H7 (cell line): Measurements from ENCODE around the gene MTHFD1L. TPM values are rescaled to one million over a fixed set of nuclear protein-coding genes. Genes with fewer than 3 reads are reported as not detected.

ENCODE experiments used
- DNase-seq: peaks from one replicate; pipeline ENCODE4 v3.0.0; 2012
- H3K27me3 ChIP-seq: 2 replicates; pipeline ENCODE4 v1.6.0; 2011; ENCODE audit warnings: mild to moderate bottlenecking, low read length; ENCODE audit not compliant: control insufficient read depth, insufficient read depth
- H3K36me3 ChIP-seq: replicated peaks from 2 replicates; pipeline ENCODE4 v1.5.1; 2011; ENCODE audit warnings: low read length; ENCODE audit not compliant: control insufficient read depth, insufficient read depth
- H3K4me3 ChIP-seq: 2 replicates; pipeline ENCODE4 v1.5.1; 2011; ENCODE audit warnings: low read depth, mild to moderate bottlenecking, control low read depth, low read length, moderate library complexity; ENCODE audit not compliant: insufficient read depth
- total RNA-seq: library from RNA; depleted of rRNA; stranded (reverse); fragments of >200 nt; shearing (Covaris generic); gene quantifications from 2 replicates; pipeline ENCODE4 v1.2.3, GENCODE V29; 2014

Gene MTHFD1L
- total RNA-seq, 1 experiment from 2014 or later: 46.0 TPM

GRCh38 chr6:150899231-150899630, 33.7 kb downstream of the MTHFD1L start:
- Histone ChIP-seq H3K4me3 (no peak overlapping the region), H3K36me3 (peaks cover 10% of the 10 kb centered on the region), H3K27me3 (no peaks in the 10 kb centered on the region)
- DNase-seq: no peak

DNA sequence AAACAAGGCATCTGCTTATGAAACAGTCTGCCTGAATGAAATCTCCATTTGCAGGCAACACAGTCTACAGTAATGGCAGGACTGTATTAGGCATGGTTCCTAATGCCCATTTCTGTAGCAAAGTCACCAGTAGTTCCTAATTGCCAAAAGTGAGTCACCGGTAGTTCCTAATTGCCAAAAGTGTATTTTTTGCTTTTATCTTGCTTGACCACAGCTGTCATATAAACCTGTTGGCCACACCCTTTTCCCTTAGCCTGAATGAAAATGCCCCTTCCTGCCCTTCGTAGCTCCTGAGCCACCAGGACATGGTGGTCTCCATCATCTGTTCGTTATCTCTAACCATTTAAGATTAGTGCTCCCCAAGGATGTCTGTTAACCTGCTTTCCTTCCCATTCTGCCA, 34.5 kb downstream of the MTHFD1L start:
- Histone ChIP-seq H3K27me3 (no peaks in the 10 kb centered on the region), H3K36me3 (peaks cover 9% of the 10 kb centered on the region), H3K4me3 (no peak overlapping the region)
- DNase-seq: no peak

- H3K36me3 ChIP-seq: peaks cover 17% of the 10 kb centered on the region
Measured at GRCh38 chr6:150902142-150902776, 36.8 kb downstream of the MTHFD1L start.

DNA sequence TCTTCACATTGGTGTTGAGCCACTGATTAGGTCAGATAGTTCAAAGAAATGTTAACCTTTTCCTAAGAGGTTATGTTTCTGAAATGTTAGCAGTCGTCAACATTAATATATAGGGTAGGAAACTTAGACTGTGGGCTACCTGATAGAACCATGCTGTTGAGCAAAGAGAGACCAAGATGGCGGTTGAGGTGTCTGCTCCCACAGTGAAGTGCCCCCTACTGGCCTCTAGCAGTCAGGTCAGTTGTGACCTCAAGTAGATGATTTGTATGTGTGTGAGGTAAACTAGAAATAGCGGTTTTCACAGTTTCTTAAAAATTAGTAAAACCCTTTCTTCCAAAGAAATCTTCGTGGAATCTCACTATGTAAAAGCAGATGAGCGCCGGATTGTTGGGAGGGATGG, 40.3 kb downstream of the MTHFD1L start:
- peak; percentile 66 for DNase-seq
- Histone ChIP-seq H3K27me3 (no peaks in the 10 kb centered on the region), H3K36me3 (peaks cover 8% of the 10 kb centered on the region), H3K4me3 (no peak overlapping the region)

More at GRCh38 chr6:150902142-150902776, 36.8 kb downstream of the MTHFD1L start:
- Histone ChIP-seq H3K27me3 (no peaks in the 10 kb centered on the region), H3K4me3 (no peak overlapping the region)
- no peak for DNase-seq

DNA sequence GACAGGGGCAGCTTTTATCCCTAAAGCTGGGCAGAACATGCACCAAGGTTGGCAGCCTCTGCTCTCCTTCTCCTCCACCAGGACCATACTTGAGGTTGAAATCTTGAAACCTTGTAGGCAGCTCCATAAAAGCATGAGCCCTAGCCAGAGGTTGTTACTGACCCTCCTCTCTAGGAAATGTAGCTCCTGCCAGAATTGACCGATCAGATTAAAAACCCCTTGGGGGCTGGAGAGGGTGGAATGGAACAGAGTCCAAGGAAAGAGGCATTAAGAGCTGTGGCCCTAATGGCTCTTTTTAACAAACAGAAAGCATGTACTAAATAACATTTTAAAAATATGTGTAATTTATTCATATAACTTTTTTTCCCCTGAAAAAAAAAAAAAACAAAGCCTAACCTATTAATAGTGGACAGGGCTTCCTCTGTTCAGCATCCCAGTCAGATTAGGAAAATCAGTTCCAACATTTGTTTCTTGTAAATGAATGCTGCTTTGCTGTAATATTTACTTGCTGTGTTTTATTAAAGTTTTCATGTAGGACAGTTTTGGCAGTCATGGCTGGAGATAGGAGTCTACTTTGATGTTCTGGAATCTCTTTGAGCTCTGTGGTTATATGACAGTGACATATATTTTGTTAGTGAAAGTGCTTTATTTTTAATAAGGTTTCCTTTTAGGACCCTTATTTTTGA, 41.3 kb downstream of the MTHFD1L start:
- H3K27me3 ChIP-seq: no peaks in the 10 kb centered on the region
- DNase-seq: no peak
- peaks cover 8% of the 10 kb centered on the region for H3K36me3 ChIP-seq
- H3K4me3 ChIP-seq: no peak overlapping the region

DNA sequence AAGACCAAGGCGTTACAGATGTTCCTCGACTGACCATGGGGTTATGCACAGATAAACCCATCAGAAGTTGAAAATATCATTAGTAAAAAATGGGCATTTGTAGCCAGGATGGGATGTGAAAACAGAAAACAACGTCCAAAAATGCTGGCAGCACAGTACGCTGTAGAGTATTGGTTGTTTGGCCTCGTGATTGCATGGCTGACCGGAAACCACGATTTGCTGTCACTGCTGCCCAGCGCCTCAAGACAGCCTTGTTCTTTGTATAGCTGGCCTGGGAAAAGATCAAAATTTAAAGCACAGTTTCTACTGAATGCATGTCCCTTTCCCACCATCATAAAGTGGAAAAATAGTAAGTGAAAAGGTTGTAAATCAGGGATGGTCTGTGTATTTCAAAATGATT, 41.9 kb downstream of the MTHFD1L start:
- no peak for DNase-seq
- no peaks in the 10 kb centered on the region for H3K27me3 ChIP-seq
- H3K4me3 ChIP-seq: no peak overlapping the region
- H3K36me3 ChIP-seq: peaks cover 8% of the 10 kb centered on the region

DNA sequence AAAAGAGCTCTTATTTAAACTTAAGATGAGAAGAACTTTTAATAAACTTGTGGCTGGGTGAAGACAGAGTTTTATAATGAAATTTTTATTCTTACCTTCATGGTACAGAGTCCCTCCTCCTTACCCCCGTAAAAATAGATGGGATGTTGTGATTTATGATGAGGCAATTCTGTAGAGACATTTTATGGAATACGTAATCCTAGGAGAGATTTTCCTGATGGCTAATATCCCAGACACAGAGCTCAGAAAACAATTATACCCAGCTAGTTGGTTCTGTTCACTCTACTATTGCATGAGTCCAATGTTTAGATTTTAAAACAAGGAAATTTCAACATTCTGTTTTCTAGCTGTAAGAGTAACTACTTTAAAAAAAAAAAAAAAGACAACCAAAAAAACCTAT, 43.4 kb downstream of the MTHFD1L start:
- H3K27me3 ChIP-seq: no peaks in the 10 kb centered on the region
- peaks cover 8% of the 10 kb centered on the region for H3K36me3 ChIP-seq
- DNase-seq: no peak
- H3K4me3 ChIP-seq: no peak overlapping the region

DNA sequence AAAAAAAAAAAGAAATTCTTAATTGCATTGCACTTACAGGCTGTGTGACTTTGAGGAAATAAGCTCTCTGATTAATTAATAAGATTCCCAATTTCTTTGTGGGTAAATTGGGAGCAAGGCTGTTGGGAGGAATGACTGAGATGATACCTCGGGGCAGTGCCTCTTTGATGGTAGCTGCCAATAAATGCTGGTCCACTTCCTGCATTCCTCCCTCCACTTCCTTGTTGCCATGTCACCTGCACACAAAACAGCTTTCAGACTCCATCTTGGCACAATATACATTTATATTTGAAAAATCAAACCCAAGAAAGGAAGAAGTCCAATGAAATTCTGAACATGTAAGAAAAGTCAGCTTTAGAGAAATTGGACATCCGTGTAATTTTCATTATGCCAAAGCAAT, 45.1 kb downstream of the MTHFD1L start:
- Histone ChIP-seq H3K27me3 (no peaks in the 10 kb centered on the region), H3K36me3 (peaks cover 6% of the 10 kb centered on the region), H3K4me3 (no peak overlapping the region)
- no peak for DNase-seq

GRCh38 chr6:150914372-150914771, 48.9 kb downstream of the MTHFD1L start:
- Histone ChIP-seq H3K36me3 (peaks cover 2% of the 10 kb centered on the region), H3K27me3 (no peaks in the 10 kb centered on the region), H3K4me3 (no peak overlapping the region)
- no peak for DNase-seq

GRCh38 chr6:150915131-150915879, 49.8 kb downstream of the MTHFD1L start:
- Histone ChIP-seq H3K27me3 (no peaks in the 10 kb centered on the region), H3K4me3 (no peak overlapping the region), H3K36me3 (peaks cover 10% of the 10 kb centered on the region)
- DNase-seq: no peak

DNA sequence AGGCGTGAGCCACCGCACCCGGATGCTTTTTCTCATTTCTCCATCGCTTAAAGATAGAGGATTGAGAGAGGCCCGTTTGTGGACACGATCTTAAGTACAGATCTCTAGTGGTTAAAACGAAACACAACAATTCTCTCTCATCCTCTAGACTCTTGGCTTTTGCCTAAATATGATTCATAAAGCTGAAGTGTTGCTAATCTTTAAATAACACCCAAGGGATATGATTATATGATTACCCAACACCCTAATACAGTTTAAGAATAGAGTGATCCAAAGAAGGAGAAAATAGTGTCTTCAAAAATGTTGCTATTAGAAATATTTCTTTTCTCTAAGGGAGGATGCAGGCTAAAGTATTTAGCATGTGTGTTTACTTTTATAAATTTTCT, 50.4 kb downstream of the MTHFD1L start:
- DNase-seq: no peak
- peaks cover 10% of the 10 kb centered on the region for H3K36me3 ChIP-seq
- no peak overlapping the region for H3K4me3 ChIP-seq
- H3K27me3 ChIP-seq: no peaks in the 10 kb centered on the region

DNA sequence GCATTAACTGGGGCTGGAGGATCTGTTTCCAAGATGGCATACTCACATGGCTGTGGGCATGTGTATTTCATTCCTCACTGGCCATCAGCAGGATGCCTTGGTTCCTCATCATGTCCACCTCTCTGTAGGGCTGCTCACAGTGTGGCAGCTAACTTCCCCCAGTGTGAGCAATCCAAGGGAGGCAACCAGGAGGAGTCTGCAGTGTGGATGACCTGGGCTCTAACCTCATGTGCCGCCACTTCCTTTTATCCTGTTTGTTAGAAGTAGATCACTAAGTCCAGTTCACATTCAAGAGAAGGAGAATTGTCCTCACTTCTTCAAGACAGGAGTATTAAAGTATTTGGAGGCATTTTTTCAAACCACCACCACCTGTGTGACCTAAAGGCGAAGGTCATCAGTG, 54.4 kb downstream of the MTHFD1L start:
- no peaks in the 10 kb centered on the region for H3K27me3 ChIP-seq
- no peak overlapping the region for H3K4me3 ChIP-seq
- H3K36me3 ChIP-seq: peaks cover 13% of the 10 kb centered on the region
- no peak for DNase-seq

DNA sequence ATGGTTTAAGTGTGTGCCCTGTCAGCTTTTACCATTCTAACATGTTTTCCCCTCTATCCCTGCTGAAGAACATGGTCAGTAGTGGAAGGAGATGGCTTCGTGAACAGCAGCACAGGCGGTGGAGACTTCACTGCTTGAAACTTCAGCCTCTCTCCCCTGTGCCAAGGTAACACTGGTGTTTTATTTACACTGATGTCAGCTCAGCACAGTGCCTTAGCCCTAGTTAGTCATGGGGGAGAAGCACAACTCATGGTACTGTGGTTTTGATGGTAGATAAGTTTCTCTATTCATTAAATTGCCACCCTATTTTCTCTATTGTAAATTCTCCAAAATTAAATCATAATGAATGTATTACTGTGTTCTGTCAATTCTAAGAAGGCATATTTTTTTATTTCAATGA, 56.6 kb downstream of the MTHFD1L start:
- Histone ChIP-seq H3K4me3 (no peak overlapping the region), H3K27me3 (no peaks in the 10 kb centered on the region), H3K36me3 (peaks cover 22% of the 10 kb centered on the region)
- DNase-seq: no peak

DNA sequence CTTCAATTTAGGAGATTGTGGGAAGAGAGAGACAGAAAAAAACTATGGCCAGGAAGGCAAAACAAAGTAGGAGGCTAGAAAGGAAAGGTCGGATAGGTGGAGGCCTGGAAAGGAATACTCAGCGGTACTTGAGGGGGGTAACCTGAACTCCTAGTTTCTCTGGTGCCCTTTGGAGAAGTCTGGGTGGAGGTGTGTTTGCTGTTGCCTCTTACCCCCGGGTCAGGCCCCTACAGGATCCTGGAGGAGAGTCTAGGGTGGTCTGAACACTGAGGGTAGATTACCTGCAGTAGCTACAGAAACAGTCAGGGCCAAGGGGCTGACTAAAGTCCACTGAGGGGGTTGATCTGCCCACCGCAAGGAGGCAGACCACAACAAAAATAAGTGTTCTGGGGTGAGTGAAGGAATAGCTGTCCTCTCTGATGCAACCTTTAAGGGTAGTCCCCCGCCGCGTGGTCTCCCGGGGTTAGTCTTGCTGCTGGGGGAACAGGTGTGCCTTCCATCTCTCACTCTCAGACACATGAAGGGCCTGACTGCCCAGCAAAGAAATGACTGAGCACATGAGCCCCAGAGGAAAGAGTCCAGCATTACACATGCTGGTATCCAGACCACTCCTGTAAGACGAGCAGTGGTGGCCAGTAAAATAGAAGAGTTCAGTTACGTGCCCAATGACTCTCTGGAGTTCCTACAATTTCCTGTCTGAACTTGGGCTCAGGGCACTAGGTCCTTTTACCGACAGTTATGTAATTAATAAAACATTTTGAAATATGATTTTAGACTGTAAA, 59.5 kb downstream of the MTHFD1L start:
- H3K36me3 ChIP-seq: peaks cover 17% of the 10 kb centered on the region
- H3K27me3 ChIP-seq: no peaks in the 10 kb centered on the region
- DNase-seq: no peak
- H3K4me3 ChIP-seq: no peak overlapping the region
